Stomach (tissue), 9 donors: ENCODE results near the gene NSD2. TPM values are rescaled to one million over a fixed set of nuclear protein-coding genes. Genes with fewer than 3 reads are reported as not detected.

ENCODE experiments used
- DNase-seq, 2 donors: peaks; one replicate each; pipeline versions ENCODE4 v3.0.0 to v3.0.0-alpha.2; 2013 to 2019
- H3K27ac ChIP-seq, 5 donors: fragments of 200-600 bp in 4 of 5; sonication (generic) in 4 of 5; one replicate each; pipeline ENCODE4 v1.5.1; 2013 to 2019; ENCODE audit warnings: mild to moderate bottlenecking in 1 of 5, moderate library complexity in 1 of 5
- H3K27me3 ChIP-seq, 3 donors: fragments of 200-600 bp; sonication (generic); one replicate each; pipeline ENCODE4 v1.5.1; 2017 to 2019; ENCODE audit warnings: mixed run types in 1 of 3
- H3K36me3 ChIP-seq, 4 donors: fragments of 200-600 bp; sonication (generic); 1 replicate in 3 of 4; 2 replicates in 1 of 4; pipeline ENCODE4 v1.5.1; 2016 to 2019
- H3K4me1 ChIP-seq, 4 donors: fragments of 200-600 bp; sonication (generic); one replicate each; pipeline ENCODE4 v1.5.1; 2016 to 2019
- H3K4me3 ChIP-seq, 4 donors: fragments of 200-600 bp; sonication (generic) in 3 of 4; one replicate each; pipeline ENCODE4 v1.5.1; 2016 to 2019; ENCODE audit warnings: mild to moderate bottlenecking in 1 of 4
- H3K9me3 ChIP-seq, 4 donors: fragments of 200-600 bp; sonication (generic); one replicate each; pipeline ENCODE4 v1.5.1; 2016 to 2019
- CTCF ChIP-seq, 7 experiments: fragments of 450-650 bp in 4 of 7; fragments of 200-600 bp in 3 of 7; sonication (generic) in 3 of 7; IDR thresholded peaks; one replicate each; pipeline ENCODE4 v1.5.1; 2016 to 2019; ENCODE audit warnings: antibody characterized with exemption in 7 of 7, control low read depth in 2 of 7, mild to moderate bottlenecking in 1 of 7
- EP300 ChIP-seq: sonication (generic); formaldehyde crosslinking; IDR thresholded peaks from one replicate; pipeline ENCODE4 v1.6.1; 2017; ENCODE audit warnings: antibody characterized with exemption
- POLR2A ChIP-seq, 4 donors: fragments of 450-650 bp; IDR thresholded peaks; one replicate each; pipeline ENCODE4 v1.6.1; 2016; ENCODE audit warnings: antibody characterized with exemption in 4 of 4, control low read depth in 2 of 4, mild to moderate bottlenecking in 1 of 4, moderate library complexity in 1 of 4
- POLR2AphosphoS5 ChIP-seq, 3 donors: sonication (generic); formaldehyde crosslinking; IDR thresholded peaks; one replicate each; pipeline ENCODE4 v1.6.1; 2016; ENCODE audit warnings: antibody characterized with exemption in 3 of 3
- WGBS, 5 donors: extraction: QIAGEN DNeasy Blood & Tissue Kit in 3 of 5; methylation state at CpG; one replicate each; pipeline versions ENCODE4 v1.1.5 to v1.1.7; 2013 to 2018; 5-methylcytosine and 5-hydroxymethylcytosine counted together
- intact Hi-C: fragments of 100-400 bp; cut with DNase I; formaldehyde crosslinking; loops from one replicate; pipeline ENCODE4 v1.15.1; 2023; ENCODE audit warnings: low total_unique reads
- polyA plus RNA-seq, 3 donors: library from polyadenylated mRNA; stranded (reverse); fragments of 200-250 nt; gene quantifications; one replicate each; pipeline ENCODE4 v1.2.3, GENCODE V29; 2013
- total RNA-seq, 5 donors: library from RNA; depleted of rRNA; stranded (reverse); fragments of >200 nt; gene quantifications; one replicate each; pipeline versions ENCODE4 v1.1.0 to v1.2.3, GENCODE V29; 2014 to 2016
- donor health status: healthy with polysubstance abuse.
- donor health status: Bipolar disorder and iron deficiency.
- donor health status: healthy.

The NSD2 gene
- total and polyA plus RNA-seq, 8 donors = 4.9 to 176 (median 56.9) TPM

GRCh38 chr4:1837069-1837468, 34.1 kb upstream of the NSD2 start:
- no peak overlapping the region for H3K4me3 ChIP-seq
- intact Hi-C loops = no loop called here
- peaks cover 0 to 5% (median 2%) of the 10 kb centered on the region in 4 donors for H3K4me1 ChIP-seq
- H3K9me3 ChIP-seq = no peaks in the 10 kb centered on the region
- TF ChIP-seq POLR2AphosphoS5 (IDR thresholded peaks at IDR 0.05) (no peak), EP300 (no peak), CTCF (IDR thresholded peaks at IDR 0.05) (no peak), POLR2A (IDR thresholded peaks at IDR 0.05) (no peak)
- DNase-seq = no peak
- no peak overlapping the region for H3K27ac ChIP-seq
- H3K36me3 ChIP-seq = peaks cover 82 to 100% (median 99%) of the 10 kb centered on the region in 4 donors
- H3K27me3 ChIP-seq = no peaks in the 10 kb centered on the region
- WGBS, 5 donors = 93 to 95% (median 95%) methylated on average over 10 of the region's 10 CpGs

GRCh38 chr4:1839282-1839681, 31.9 kb upstream of the NSD2 start:
- peaks cover 0 to 21% (median 9%) of the 10 kb centered on the region in 4 donors for H3K4me1 ChIP-seq
- intact Hi-C loops = no loop called here
- no peak overlapping the region for H3K4me3 ChIP-seq
- WGBS, 5 donors = 69 to 82% (median 79%) methylated on average over 7 of the region's 7 CpGs
- DNase-seq = peak; percentile 35 to 75
- TF ChIP-seq POLR2A (IDR thresholded peaks at IDR 0.05) = no peak
- no peak for TF ChIP-seq CTCF (IDR thresholded peaks at IDR 0.05)
- TF ChIP-seq POLR2AphosphoS5 (IDR thresholded peaks at IDR 0.05) = no peak
- TF ChIP-seq EP300 = no peak
- H3K27ac ChIP-seq = peak overlapping the region in 1 of 5 donors; percentile 24
- H3K27me3 ChIP-seq = no peaks in the 10 kb centered on the region
- H3K36me3 ChIP-seq = peaks cover 66 to 100% (median 97%) of the 10 kb centered on the region in 4 donors
- H3K9me3 ChIP-seq = no peaks in the 10 kb centered on the region

GRCh38 chr4:1841201-1841886, 29.8 kb upstream of the NSD2 start:
- Histone ChIP-seq H3K27me3 (no peaks in the 10 kb centered on the region), H3K4me3 (no peak overlapping the region), H3K36me3 (peaks cover 60 to 99% (median 96%) of the 10 kb centered on the region in 4 donors), H3K27ac (no peak overlapping the region), H3K4me1 (peaks cover 0 to 21% (median 9%) of the 10 kb centered on the region in 4 donors), H3K9me3 (no peaks in the 10 kb centered on the region)
- WGBS, 5 donors = 84 to 92% (median 88%) methylated on average over 30 to 31 of the region's 31 CpGs
- intact Hi-C loops = no loop called here
- no peak for TF ChIP-seq POLR2A (IDR thresholded peaks at IDR 0.05)
- no peak for TF ChIP-seq CTCF (IDR thresholded peaks at IDR 0.05)
- TF ChIP-seq POLR2AphosphoS5 (IDR thresholded peaks at IDR 0.05) = no peak
- TF ChIP-seq EP300 = no peak
- no peak for DNase-seq

GRCh38 chr4:1841887-1842210, 29.3 kb upstream of the NSD2 start:
- TF ChIP-seq POLR2A (IDR thresholded peaks at IDR 0.05) (no peak), POLR2AphosphoS5 (IDR thresholded peaks at IDR 0.05) (no peak), EP300 (no peak), CTCF (IDR thresholded peaks at IDR 0.05) (no peak)
- intact Hi-C loops = no loop called here
- H3K9me3 ChIP-seq = no peaks in the 10 kb centered on the region
- no peak overlapping the region for H3K27ac ChIP-seq
- no peaks in the 10 kb centered on the region for H3K27me3 ChIP-seq
- peaks cover 0 to 21% (median 9%) of the 10 kb centered on the region in 4 donors for H3K4me1 ChIP-seq
- peaks cover 60 to 99% (median 96%) of the 10 kb centered on the region in 4 donors for H3K36me3 ChIP-seq
- DNase-seq = no peak
- 85 to 88% (median 86%) methylated on average over 9 of the region's 9 CpGs for WGBS, 5 donors
- H3K4me3 ChIP-seq = no peak overlapping the region
